NCI-H1092 (cell line): Measurements from ENCODE around the gene STK17A.
"Not testable (repeated sequence)": the region's sequence is repeated elsewhere in the genome, so short reads cannot be mapped to it uniquely, and the experiment has no call there.

Source experiments
- DNase-seq: peaks from one replicate; lab custom pipeline; 2025; lab: John Stamatoyannopoulos, UW

Gene STK17A

DNA sequence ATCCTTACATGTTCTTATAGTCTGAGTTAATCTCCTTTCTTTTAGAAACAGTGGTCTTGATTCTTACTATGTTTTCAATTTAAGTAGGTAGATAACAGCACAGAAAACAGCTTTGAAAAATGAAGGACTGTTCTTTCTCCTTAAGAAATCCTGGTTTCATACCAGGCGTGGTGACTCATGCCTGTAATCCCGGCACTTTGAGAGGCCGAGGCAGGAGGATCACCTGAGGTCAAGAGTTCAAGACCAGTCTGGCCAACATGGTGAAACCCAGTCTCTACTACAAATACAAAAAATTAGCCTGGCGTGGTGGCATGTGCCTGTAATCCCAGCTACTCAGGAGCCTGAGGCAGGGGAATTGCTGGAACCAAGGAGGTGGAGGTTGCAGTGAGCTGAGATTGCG, 13.5 kb downstream of the STK17A start:
- not testable (repeated sequence) for DNase-seq

DNA sequence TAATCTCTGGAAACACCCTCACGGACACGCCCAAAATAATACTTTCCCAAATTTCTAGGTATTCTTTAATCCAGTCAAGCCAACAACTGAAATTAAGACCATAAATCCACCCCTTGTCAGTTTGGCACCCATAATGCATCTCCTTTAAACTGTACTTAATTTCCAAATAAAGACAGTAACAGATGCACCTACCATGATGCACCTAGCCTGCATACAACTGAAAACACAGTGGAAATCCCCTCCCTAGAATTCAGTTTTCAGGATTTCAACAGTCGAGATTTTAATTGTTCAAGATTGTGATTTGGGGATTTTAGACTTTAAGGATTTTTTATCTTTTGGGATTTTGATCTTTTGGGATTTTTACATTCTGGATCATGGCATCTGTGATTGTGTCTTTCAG, 17.1 kb downstream of the STK17A start:
- no peak for DNase-seq

GRCh38 chr7:43602256-43602655, 19.3 kb downstream of the STK17A start:
- DNase-seq: no peak

DNA sequence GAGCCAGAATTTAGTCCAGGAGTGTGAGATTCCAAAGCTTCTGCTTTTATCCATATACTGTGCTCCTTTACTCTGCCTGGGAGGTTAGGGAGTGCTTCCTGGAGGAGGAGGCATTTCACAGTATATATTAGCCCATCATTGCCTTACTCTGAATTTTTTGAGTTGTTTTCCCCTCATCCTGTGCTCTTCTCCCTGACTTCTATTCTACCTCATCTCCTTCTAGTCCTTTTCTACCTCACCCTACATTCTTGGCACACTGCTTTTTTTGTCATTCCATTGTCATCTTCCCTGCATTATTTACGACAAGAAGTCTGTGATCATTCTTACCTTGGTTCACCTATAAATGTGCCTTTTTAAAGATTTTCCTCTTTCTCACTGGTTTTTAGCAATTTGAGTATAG, 21.3 kb downstream of the STK17A start:
- no peak for DNase-seq

- no peak for DNase-seq
Measured at GRCh38 chr7:43609097-43609496, 26.2 kb downstream of the STK17A start.

DNA sequence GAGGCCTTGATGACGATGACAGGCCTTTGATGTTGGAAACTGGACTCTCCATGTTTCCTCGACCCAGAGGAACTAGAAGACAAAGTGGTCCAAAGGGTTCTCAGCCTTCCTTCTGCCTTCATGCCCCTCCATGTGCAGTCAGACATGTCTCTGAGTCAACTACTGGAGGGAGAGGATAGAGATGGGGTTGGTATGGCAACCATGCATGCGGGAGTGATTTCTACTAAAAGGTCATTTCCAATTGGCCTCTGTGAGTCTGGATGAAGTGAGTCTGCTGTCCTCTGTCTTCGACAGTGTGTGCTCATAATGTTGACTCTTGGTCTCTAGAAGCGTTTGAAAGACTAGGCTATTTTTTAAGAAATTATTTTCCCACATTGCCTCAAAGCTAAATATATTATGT, 29.2 kb downstream of the STK17A start:
- DNase-seq: no peak

DNA sequence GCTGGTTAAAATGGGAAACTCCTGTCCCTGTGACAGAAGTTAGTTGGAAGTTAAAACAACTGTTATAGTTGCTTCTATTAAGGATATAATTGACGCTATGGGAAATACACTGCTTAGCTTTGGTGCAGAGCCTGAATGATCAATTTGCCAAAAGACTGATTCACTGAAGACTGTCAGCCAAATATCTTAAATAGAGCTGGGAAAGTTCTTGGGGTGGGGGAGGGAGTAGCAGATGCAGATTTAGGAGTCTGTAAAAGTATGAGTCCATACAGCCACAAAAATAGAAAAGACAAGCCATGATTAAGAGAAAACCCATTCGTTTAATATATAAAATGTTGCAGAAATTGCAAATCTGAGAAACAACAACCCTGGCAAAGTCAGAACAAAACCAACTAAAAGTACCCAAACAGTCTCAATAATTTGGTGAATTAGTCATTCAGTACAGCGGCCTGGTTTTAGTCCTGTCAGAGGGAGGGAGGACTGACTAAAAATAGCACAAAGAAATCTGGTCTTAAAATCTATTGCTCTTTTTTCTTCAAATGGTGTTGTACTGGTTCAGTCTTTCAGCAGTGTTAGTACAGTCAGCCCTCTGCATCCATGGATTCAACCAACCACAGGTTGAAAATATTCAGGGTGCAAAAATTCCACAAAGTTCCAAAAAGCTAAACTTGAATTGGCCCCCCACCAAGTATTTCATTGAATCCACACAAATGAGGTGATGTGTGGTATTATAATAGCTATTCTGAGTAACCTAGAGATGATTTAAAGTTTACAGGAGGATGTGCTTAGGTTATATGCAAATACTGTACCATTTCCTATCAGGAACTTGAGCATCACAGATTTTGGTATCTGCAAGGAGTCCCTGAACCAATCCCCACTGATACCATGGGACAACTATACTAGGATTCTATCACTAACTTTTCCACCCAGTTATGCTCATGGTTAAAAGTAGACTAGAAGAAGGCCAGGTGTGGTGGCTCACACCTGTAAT, 30.0 kb downstream of the STK17A start:
- no peak for DNase-seq

GRCh38 chr7:43615558-43616145, 32.7 kb downstream of the STK17A start:
- no peak for DNase-seq

- no peak for DNase-seq
Measured at GRCh38 chr7:43616977-43617376, 34.1 kb downstream of the STK17A start.

- DNase-seq: no peak
Measured at GRCh38 chr7:43618073-43618472, 35.2 kb downstream of the STK17A start.

DNA sequence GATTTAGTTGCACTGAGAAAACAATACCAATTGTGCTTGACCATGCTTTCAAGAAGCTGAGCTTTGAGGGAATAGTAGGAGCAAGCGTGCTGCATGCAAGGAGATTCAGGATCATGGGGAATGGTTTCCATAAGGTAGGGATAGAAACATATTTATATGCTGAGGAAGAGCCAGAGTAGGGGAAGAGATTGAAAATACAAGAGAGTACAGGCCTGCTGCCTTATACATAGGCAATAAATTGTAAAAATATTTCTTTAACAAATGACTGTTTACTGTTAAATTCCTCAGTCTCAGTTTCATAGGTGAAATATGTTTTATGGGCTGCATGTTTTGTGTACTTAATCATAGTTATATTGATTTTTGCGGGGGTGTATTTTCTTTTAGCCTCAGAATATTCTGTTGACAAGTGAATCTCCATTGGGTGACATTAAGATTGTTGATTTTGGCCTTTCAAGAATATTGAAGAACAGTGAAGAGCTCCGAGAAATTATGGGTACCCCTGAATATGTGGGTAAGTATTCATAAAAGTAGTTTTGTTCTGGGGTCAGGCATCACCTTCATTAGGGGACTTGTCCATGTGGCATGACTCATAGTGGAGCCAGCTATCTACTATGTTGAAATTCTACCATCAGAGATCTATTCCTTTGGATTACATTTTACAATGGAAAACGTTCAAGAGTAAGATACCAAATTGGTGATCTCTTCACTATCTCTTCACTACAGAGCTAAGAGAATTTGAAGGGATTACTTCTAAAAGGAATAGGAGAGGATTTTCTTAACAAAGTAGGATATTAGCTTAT, 36.5 kb downstream of the STK17A start:
- no peak for DNase-seq

DNA sequence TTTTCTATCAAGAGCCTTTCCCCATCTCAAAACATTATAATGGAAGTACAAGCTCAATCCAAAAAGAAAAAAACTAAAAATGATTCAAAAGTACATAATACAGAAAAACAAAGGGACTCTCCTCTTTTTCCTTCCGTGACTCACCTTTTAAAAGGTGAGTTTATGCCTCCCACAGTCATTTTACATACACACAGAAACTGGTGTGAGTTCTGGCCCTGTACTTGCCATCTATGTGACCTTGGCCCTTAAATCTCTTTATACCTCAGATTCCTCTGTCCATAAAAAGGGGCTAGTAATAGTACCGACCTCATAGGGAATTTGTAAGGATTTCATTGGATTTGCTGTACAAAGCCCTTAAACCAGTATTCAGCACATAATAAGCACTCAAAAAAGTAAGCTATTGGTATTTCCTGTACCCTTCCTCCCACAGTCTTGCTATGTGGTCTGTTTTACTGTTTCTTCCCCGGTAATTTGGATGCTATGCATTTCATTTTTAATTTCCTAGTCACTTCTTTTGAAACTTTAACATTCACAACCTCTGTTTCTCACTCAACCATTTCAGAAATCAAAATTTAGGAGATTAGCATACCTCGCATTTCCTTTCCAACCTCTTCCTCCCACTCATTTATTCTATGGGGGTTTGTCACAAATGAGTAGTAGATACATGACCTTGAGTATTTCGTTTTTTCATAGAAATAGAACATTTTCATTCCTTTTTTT, 39.0 kb downstream of the STK17A start:
- DNase-seq: no peak

DNA sequence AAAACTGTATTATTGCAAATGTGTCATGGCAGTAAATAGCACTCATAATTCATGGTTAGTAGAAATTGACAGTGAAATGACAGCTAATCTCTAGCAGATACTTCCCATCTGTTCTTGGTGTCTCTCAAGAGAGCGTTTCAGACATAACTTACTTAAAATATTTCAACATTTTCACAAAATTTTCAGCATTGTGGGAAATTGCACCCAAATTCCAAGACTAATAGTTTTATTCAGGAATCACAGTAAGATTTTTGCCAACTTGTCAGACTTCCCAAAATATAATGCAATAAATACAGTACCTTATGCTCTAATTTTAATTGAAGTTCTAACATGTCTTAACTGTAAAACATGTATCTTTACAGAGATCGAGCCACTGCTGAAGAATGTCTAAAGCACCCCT, 41.2 kb downstream of the STK17A start:
- DNase-seq: no peak

DNA sequence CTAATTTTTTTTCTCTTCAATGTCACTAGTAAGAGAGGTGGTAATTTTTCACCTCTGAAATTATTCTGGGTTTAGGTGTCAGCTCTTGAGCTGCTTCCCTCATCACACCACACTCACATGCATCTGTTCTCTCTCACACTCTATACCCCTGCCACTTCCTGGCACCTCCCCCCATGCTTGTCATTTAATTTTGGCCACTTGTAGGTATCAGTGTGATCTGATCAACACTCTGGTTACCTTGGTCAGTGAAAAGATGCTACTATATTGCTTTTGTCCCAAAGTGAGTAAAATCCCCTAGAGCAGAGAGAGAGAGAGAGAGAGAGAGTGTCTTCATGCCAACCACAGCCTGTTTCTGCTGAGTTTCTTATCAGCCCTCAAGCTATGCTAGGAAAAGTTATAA, 42.5 kb downstream of the STK17A start:
- DNase-seq: no peak

DNA sequence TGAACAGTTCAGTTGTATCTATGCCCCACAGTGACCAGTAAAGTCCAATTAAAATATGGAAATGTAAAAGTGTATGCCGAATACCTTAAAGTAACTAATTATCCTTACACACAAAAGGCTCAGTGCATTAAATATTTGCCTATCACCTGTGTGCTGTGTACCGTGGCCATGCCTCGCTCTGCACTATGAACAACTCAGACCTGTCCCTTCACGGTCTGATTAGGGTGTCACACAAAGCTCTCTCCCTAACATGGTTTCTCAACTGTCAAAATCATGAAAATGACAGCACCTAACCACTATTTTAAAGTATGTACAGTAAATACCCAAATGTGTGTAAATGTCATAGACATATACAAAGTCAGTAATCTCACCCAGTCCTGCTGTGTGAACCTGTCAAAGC, 43.1 kb downstream of the STK17A start:
- no peak for DNase-seq

- no peak for DNase-seq
Measured at GRCh38 chr7:43626695-43627094, 43.8 kb downstream of the STK17A start.

GRCh38 chr7:43627798-43628197, 44.9 kb downstream of the STK17A start:
- not testable (repeated sequence) for DNase-seq

GRCh38 chr7:43628431-43628830, 45.5 kb downstream of the STK17A start:
- no peak for DNase-seq

GRCh38 chr7:43629857-43630256, 46.9 kb downstream of the STK17A start:
- no peak for DNase-seq

GRCh38 chr7:43630482-43630881, 47.6 kb downstream of the STK17A start:
- no peak for DNase-seq

DNA sequence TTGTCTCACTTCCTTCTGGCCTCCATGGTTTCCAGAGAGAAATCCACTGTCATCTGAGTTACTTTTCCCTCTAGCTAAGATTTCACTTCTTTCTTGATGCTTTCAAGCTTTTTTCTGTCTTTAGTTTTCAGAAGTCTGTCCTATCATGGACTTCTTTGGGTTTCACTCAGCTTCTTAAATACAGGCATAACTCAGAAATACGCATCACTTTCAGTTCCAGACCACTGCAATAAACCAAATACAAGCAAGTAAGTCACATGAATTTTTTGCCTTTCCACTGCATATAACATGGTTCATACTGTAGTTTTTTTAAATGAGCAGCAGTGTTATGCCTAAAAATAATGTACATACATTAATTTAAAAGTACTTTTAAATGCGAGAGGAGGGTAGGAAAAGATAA, 48.7 kb downstream of the STK17A start:
- no peak for DNase-seq

DNA sequence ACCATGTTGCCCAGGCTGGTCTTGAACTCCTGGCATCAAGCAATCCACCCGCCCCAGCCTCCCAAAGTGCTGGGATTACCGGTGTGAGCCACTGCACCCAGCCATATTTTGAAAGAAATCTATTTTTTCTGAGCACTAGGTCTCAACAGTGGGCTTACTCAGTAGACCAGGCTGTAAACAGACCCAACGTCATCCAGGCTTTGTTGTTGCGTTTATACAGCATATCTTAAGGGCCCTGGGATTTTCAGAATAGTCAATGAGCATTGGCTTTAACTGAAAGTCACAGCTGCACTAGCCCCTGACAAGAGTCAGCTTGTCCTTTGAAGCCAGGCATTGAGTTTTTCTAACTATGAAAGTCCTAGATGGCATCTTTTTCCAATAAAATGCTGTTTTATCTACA, 49.8 kb downstream of the STK17A start:
- no peak for DNase-seq
